GM19438 (cell line): ENCODE data around the gene NRDC.

Experiments
- ATAC-seq: cut with Tn5 transposase; IDR thresholded peaks from one replicate; pipeline ENCODE4 v1.9.1; 2021; ENCODE audit warnings: low read depth; ENCODE audit not compliant: unreplicated experiment

Gene NRDC, protein sequence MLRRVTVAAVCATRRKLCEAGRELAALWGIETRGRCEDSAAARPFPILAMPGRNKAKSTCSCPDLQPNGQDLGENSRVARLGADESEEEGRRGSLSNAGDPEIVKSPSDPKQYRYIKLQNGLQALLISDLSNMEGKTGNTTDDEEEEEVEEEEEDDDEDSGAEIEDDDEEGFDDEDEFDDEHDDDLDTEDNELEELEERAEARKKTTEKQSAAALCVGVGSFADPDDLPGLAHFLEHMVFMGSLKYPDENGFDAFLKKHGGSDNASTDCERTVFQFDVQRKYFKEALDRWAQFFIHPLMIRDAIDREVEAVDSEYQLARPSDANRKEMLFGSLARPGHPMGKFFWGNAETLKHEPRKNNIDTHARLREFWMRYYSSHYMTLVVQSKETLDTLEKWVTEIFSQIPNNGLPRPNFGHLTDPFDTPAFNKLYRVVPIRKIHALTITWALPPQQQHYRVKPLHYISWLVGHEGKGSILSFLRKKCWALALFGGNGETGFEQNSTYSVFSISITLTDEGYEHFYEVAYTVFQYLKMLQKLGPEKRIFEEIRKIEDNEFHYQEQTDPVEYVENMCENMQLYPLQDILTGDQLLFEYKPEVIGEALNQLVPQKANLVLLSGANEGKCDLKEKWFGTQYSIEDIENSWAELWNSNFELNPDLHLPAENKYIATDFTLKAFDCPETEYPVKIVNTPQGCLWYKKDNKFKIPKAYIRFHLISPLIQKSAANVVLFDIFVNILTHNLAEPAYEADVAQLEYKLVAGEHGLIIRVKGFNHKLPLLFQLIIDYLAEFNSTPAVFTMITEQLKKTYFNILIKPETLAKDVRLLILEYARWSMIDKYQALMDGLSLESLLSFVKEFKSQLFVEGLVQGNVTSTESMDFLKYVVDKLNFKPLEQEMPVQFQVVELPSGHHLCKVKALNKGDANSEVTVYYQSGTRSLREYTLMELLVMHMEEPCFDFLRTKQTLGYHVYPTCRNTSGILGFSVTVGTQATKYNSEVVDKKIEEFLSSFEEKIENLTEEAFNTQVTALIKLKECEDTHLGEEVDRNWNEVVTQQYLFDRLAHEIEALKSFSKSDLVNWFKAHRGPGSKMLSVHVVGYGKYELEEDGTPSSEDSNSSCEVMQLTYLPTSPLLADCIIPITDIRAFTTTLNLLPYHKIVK

DNA sequence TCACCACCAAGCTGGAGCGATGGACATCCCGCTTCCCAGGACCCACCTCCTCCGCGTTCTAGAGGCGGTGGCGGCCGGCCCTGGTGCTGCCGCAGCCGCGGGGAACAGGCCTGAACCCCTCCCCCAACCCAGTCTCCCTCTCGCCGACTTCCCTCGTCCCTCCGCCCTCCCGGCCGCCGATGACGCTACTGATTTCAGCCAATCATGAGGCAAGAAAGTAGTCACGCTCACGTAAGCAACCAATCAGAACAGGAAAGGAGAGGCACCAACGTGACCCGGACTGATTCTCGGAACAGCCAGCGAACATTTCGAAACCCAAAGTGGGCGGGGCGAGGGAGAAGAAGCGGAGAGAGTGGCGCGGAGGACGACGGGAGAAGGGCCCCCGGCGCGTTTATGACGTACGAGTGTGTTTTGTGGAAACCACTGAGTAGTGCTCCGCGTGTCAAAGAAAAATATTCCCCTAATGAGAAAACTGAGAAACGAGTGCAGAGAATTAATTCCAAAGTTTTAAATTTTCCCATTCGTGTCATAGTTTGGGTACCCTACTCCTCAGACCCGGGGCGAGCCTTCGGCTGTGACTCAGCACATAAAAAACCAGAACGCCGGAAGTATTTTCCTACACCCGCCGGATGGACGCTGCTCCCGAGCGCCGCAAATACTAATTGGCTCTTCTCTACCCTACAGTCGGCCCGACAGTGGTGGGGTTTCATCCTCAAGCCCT is at the start of gene NRDC:
TSS of gene NRDC (minus strand) at position 112 of the 721 bp plus-strand sequence. CDS start 112 bp downstream, outside the sequence.
- ATAC-seq, result peak; percentile 95

DNA sequence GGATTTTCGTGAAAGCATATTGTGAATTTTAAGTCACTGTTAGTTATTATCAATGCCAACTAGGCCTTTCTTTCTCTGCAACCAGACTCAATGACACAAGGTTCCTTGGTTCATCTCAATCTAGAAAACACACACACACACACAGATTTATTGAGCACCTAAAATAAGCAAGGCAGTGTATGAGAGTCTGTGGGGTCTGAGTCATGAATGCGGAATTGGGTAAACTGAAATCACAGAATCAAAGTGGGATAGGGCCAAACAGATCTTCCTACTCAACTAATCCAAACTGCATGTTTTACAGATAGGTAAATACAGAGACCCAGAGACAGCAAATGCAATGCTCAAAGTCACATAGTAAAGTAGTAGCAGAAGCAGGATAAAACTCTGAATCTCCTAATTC is 48.5 kb upstream of the NRDC start:
- no peak for ATAC-seq

DNA sequence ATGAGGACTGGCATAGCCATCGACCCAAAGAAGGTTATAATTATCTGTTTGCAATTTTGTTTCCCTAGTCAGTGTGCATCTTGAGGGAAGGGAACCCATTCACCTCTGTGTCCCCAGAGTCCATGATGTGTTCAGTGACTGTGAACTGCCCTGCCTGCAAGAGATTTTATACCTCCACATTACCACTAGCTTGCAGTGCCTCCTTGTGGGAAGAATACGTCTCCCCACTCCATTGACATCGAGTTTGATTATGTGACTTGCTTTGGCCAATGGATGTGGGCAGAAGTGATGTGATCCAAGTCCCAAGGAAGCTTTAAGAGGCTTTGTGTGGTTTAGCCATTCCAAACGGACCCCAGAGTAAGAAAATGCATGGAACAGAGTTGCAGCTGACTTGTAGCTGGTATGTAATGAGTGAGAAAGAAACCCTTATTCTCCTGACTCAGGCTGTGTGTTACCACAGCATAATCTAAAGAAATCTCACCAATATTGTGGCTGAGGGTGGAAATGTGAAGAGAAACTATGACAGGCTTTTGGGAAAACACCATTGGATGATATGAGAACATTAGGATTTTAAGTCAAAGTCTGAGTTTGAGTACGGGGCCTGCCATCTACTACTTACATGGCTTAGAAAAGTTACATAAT is 47.8 kb upstream of the NRDC start:
- no peak for ATAC-seq

DNA sequence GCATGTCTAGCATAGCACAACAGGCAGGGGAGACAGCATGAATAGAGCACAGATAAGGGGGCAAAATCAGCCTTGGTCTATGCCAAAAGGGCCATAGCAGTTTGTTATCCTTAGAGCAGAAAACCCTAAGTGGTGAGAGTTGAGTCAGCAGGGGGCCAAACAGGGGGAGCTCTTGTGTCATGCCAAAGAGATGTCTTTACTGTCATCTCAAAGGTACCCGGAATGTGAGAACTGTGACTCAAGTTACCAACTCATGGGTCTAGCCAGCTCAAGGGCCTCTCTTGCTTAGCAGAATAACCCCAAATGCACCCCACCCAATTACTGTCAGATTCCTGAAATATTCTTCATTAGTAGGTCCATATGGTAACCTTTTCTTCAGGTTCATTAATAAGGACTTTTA is 45.9 kb upstream of the NRDC start:
- ATAC-seq, result no peak

DNA sequence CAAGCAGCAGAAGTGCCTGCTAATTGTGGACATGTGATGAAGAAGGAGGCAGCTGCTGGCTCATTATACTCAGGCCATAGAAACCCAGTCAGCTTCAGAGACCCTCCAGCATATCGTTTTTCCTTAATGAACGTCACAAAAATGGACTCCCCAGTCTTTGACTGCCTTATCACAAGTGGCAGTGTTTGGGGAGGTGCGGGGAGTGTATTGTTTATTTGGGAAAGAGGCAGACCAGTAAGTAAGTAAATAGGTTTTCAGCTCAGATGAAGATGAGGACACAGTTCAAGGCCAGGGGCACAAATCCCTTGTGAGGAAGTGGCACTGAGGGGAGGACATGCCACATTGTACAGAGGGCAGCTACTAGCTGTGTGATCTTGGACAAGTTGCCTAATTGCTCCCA is 43.5 kb upstream of the NRDC start:
- ATAC-seq, result no peak

DNA sequence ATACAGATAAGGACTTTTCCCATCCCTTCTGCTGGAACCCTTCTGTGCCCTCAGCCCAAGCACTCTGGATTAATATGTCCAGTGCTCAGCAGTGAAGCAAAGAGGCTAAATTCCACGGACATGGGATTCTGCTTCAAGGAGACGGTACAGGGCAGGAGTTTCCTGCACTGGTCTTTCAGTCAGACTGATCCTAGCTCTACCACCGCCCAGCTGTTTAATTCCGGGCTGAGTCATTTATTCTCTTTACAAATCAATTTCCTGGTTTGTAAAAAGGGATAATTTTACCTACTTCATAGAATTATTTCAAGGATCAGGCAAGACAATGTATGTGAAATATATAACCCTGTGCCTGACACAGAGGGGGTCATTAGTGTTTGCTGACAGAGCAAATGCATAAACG is 41.6 kb upstream of the NRDC start:
- ATAC-seq, result no peak

DNA sequence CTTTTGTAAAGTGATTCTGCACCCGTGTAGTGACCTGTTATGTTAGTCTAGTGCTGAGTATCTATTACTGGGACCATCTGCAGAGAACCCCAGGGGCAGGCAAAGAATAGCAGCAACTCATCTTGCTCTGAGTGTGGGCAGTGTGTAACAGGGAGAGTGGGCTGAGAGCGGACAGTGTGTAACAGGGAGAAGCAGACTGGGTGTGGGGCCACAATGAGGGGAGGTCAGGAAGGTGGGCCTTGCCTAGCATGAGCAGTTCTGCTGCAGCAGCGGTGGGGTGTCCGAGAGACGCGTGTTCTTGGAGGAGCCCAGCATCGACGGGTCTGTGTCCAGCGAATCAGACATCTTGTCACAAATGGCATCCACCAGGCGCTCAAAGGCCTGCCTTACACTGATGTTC is 41.2 kb upstream of the NRDC start:
- no peak for ATAC-seq

DNA sequence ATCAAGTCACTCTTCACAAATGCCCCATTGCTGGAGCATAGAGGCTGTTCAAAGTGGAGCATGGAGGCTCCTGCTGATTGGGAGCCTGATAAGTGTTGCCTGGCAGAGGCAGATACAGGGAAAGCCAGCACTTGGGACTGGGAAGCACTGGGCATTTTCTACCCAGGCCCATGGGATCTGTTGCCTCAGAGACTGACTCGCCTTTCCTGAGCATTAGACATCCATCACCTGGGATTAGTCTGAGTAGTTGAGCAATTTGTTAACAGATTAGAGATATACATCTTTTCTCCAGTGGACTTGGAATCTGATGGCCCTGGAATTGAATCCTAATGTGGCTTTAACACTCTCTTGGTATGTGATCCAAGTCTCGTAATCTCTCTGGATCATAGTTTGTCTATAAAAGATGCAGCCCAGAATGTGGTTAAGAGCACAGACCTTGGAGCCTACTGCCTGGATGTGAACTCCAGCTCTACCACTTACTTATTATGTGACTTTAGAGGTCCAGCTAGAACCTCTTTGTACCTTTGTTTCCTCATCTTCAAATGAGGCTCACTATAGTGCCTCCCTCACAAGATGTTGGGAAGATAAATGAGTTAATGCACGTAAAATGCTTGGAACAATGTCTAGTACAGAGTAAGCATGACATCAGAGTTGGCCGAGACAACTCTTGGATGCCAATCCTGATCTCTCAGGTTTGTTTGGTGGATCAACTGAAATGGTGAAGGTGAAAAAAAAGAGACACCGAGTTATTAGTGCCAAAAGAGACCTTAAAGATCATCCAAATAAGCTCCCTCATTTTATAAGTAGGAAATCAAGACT is 38.3 kb upstream of the NRDC start:
- ATAC-seq, result no peak

DNA sequence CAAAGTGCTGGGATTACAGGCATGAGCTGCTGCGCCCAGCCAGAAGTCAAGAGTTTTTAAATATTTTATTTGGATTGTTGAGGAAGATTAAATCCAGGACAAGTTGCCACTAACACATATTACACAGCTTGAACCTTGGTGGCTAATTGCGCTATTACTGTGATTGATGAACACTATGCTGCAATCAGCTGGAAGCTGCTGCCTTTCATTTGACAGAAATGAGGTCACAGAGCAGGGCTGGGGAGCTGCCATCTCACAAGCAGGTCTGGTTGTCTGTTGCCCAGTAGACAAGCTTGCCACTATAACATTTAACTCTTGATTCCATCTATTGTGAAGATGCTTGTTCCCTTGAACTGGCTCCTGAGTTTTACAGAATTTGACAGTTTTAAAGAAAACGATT is 37.4 kb upstream of the NRDC start:
- no peak for ATAC-seq

DNA sequence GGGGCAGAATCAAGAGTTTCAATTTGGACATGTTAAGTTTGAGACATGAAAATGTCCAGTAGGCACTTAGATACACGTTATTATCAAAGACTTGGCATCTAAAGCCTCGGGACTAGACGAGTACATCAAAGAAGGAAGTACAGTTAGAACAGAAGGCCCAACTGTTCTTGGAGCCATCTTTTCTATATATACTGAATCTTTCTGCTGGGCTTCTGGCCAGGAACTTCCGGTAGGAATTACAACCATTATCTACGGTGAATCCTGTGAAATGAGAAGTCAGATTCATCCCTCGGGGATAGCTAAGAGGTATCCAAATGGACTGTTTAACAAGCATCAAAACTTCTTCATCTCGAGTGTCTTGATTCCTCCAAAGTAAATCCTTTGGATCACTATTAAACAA is 34.4 kb upstream of the NRDC start:
- no peak for ATAC-seq

DNA sequence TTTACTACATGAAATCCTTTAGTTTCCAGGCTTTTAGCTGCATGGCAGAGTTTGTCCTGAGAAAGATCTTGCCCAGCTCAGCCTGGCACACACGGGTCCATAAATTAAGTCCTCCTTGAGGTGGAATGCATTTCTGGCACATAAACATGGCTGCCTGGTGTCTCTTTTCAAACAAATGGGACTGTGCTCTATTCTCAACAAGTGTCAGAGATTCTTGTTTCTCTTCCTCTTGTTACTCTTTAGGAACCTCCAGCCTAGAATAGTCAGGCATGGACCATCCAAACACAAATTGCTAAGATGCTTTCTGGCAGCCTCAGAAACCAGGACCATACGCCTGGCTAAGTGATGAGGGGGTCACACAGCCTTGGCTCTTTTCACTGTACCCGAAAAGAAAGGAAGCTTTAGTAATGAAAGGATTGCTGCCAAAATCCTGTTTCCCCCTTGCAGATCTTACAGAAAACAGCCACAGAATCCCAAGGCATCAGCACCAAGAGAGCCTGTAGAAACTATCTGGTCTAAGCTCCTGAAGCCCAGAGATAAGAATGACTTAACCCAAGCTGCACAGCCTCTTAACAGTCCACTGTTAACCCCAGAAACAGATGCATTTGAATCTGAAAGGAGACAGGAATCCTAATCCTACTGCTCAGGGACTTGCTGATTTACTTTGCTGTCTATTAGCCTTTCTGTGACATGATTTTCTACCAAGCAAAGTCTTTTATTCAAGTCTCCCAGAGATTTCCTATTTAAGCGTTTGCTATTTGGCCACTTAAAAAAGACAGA is 31.9 kb upstream of the NRDC start:
- no peak for ATAC-seq

DNA sequence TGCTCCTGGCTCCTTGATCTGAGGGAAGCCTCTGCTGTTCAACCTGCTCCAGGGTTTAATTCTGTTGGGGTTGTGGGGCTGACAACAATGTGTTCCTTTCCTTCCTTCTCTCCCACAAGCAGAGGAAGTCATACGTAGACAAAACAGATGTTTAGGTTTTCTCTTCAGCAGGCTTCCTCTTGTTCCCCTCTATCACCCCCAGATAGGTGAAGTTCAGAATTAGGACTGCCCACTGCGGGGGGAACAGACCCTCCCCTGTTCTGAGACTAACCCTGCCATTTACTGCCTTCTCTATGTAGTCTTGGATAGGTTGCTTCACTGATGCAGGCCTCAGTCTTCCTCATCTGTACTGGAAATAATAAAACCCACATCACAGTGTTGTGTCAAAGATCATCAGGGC is 30.0 kb upstream of the NRDC start:
- no peak for ATAC-seq

DNA sequence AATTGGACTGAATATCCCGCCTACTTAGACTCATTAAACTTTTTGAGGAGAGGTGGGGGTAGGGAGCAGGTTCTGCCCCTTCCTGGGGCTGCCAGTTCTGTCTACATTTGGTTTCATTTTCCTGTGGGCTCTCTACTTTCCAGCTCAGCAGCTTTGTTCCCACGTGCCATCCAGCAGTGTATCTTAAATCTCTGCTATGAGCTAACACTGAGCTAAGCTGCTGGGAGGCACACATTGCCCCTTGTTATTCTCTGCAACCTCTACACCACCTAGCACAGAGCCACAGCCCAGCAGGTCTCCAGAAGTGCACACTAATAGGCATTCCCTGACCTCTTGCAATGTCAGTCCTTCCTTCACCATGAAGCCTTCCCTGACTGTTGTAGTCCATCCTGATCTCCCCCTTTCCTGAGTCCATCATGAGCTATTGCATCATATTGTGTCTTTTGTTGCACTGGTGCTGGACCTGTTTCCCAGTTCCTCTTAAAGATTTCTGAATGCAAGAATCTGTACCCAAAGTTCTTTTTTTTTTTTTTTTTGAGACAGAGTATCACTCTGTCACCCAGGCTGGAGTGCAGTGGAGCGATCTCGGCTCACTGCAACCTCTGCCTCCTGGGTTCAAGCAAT is 28.7 kb upstream of the NRDC start:
- no peak for ATAC-seq

DNA sequence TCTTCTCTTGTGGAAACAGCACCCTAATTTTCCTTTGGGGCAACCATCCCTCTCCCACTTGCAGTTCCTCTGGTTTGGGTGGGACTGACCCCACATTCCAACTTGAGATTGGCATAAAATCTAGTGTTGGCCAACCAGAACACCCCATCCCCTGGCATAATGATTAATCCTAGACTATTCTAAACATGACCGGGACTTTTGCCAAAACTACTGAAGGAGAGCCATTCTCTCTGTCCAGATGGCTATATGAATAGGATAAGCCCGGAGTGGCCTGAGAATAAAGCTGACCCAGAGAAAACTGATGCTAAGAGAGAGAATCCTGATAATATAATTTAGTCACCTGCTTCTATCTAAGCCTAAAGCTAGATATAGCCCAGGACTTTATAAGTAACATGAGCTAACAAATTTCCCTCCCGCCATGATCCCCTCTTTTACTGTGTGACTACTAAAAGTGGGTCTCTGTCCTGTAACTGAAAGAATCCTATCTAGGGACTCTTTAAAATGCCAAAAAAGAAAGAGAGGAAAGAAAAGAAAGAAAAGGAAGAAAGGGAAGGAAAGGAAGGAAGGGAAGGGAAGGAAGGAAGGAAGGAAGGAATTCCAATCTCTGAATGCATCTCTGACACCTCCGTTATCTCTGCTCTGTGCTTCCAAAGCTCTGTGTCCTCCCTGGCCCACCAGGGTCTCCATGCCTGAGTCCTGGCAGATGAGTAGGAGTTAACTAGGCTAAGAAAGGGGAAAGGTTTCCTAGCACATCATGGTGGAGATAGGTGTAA is 28.0 kb upstream of the NRDC start:
- ATAC-seq, result no peak

DNA sequence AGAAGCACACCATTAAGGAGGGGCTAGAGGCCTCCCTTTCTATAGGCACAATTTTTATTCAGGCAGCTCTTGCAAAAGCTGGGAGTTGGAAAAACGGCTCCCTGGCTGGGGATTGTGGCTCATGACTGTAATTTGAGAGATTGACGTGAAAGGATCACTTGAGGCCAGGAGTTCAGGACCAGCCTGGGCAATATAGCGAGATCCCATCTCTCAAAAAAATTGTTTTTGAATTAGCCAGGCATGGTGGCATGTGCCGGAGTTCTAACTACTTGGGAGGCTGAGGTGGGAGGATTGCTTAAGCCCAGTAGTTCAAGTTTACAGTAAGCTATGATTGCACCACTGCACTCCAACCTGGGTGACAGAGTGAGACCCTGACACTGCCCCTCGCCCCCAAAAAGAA is 23.9 kb upstream of the NRDC start:
- ATAC-seq, result no peak

DNA sequence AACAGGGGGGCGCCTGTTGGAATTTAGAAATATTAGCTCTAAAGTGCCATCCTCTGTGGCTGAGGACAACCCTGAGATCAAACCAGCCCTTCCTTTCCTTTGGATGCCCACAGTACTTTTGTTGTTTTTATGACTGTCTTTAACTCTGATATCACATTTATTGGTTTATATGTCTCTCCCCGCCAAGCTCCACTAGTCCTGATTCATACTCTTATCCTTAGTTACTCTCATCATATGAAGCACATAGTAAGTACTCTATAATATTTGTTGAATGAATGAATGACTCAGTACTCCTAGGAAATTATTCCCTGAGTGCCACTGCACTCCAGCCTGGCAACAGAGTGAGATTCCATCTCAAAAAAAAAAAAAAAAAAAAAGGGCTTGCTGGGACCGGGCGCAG is 22.6 kb upstream of the NRDC start:
- ATAC-seq, result no peak

DNA sequence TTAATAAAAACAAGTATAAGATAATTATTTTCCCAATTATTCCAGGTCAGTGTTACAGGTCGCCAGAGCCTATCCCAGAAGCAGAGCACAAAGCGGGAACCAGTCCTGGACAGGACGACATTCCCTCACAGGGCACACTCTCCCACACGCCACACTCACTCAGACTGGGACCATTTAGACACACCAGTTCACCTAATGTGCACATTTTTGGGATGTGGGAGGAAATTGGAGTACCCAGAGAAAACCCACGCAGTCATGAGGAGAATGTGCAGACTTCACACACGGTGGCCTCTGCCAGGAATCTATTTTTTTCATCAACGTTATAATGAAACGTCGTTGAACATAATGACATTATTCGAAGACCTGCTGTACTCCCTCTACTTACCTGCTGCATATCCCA is 20.5 kb upstream of the NRDC start:
- ATAC-seq, result no peak
